ENCODE data around the gene GABRG1.

- TF ChIP-seq EZH2 (IDR thresholded peaks at IDR 0.05) (no peak), CTCF (IDR thresholded peaks at IDR 0.05) (no peak)
Observed at GRCh38 chr4:45992728-45993127, 131.1 kb downstream of the GABRG1 start.

Data from neural progenitor cell (in vitro differentiated cells).